Activated CD8-positive, alpha-beta memory T cell treated with anti-CD3 and anti-CD28 coated beads for 4 hours (primary cell): ENCODE measurements around the gene NOD2.

Experiments used
- DNase-seq, 2 donors: peaks; one replicate each; pipeline ENCODE4 v3.0.0-alpha.2; 2020; ENCODE audit warnings: low read depth in 2 of 2

Gene NOD2

DNA sequence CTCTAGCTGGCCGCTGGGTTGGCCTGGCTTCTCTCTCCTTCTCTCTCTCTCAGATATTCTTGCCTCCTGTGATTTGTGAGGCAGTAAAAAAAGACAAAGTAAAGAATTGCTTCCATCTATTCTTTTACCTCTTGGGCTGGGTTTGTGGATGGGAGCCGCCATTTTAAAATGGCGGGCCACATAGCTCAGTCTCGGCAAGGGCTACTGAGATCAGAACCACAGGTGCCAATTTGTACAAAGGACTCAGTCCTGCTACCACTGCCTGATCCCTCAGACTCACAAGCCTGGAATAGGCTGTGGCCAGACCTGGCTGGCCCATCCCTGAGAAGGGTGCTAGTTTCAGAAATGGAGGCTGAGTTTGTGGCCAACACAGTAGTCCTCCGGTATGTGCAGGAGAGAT, 24.1 kb downstream of the NOD2 start:
- no peak for DNase-seq

- DNase-seq: no peak
Observed at GRCh38 chr16:50718061-50718760, 24.8 kb downstream of the NOD2 start.

DNA sequence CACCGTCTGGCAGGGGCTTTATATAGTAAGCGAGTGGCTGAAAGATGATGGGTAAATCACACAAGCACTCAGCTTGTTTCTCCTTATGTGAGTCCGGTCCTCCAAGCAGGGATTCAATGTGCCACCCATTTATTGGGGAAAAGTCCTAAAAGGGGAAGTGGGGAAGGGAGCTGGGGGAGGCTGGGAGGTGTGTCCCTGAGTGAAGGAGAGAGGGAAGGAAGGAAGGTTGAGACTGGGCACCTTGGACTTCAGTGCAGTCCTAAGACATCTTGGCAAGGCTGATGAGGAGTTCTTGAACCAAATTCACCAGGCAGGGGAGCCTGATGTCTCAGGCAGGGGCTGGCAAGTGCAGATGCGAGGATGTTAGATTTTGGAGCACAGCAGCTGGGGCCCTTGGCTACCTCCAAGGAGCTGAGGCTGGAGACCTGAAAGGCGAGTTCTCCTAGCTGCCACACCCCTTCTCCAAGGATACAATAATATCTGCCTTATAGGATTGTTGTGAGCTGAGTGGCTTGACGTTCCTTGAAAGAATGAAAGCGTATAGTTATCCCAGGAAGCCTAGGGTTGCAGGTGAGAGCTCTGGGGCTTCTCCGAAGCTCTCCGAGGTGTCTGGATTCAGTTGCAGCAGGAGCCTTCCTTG, 25.5 kb downstream of the NOD2 start:
- no peak for DNase-seq

DNA sequence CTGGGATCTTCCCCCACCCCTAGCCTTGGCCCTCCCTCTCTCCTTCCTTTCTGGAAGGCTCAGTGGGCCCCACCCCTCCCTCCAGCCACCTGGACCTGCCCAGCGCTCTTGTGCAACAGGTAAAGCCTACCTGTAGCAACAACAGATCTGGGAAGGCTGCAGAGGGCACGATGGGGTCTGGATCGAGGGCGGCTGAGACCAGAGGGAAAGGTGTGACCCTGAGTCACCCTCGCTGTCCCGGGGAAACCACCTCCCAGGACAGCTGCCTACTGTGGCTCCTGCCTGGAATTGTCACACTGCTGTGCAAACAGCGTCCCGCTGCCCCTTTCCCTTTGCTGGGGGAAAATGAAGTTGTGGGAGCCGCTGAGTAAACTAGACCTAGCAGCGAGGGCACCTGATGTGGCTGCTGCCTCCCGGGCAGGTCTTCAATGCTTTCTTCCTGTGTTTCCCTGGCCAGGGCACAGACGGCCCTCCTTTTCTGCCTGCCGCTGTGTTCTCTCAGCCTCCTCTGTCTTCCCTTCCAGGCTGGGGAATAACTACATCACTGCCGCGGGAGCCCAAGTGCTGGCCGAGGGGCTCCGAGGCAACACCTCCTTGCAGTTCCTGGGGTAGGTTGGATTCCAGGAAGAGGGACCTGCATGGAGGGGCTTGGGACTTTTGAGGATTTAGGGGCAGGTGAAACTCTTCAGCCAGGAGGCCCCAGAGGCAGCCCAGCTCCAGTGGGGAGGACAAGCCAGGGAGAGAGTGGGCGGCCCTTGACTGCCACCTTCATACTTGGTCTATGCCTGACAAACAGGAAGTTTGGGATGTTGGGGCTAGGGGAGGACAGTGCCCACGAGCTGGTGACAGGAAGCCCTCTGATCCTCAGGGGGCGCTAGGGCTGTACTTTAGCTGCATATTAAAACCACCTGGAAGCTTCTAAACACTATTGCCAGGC, 26.3 kb downstream of the NOD2 start:
- DNase-seq: no peak

DNA sequence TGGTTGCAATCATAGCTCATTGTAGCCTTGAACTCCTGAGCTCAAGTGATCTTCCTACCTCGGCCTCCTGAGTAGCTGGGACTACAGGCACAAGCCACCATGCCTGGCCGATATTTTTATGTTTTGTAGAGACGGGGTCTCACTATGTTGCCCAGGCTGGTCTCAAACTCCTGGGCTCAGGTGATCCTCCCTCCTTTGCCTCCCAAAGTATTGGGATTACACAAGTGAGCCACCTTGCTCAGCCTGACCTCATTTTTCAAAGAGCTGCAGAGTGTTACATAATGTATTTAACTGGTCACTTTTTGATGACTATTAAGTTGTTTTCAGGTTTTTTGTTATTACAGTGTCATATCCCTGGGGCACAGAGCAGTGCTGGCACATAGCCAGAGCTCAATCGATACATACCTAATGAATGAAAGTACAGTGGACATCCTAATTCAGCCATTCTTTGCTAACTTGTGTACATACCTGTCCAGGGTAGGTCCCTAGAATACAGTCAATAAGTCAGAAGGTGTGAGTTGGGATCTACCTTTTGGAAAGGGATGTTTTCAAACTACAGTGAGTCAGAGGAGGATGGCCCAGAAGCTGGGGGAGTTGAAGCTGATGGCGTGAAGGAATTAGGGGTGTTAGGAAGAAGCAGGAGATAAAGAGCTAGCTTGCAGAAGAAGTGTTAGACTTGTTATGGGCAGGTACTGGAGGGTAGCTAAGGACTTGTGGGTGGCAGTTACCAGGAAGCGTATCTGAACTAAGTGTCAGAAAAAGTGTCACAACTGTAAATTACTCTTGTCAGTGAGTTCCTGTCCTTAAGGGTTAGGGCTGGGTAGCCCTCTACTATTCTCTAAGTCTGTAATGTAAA, 28.4 kb downstream of the NOD2 start:
- DNase-seq: no peak

- no peak for DNase-seq
Observed at GRCh38 chr16:50722405-50722737, 29.0 kb downstream of the NOD2 start.

GRCh38 chr16:50722960-50723359, 29.6 kb downstream of the NOD2 start:
- no peak for DNase-seq

GRCh38 chr16:50724306-50724705, 30.9 kb downstream of the NOD2 start:
- DNase-seq: no peak

- DNase-seq: no peak
Observed at GRCh38 chr16:50731130-50731988, 38.0 kb downstream of the NOD2 start.

DNA sequence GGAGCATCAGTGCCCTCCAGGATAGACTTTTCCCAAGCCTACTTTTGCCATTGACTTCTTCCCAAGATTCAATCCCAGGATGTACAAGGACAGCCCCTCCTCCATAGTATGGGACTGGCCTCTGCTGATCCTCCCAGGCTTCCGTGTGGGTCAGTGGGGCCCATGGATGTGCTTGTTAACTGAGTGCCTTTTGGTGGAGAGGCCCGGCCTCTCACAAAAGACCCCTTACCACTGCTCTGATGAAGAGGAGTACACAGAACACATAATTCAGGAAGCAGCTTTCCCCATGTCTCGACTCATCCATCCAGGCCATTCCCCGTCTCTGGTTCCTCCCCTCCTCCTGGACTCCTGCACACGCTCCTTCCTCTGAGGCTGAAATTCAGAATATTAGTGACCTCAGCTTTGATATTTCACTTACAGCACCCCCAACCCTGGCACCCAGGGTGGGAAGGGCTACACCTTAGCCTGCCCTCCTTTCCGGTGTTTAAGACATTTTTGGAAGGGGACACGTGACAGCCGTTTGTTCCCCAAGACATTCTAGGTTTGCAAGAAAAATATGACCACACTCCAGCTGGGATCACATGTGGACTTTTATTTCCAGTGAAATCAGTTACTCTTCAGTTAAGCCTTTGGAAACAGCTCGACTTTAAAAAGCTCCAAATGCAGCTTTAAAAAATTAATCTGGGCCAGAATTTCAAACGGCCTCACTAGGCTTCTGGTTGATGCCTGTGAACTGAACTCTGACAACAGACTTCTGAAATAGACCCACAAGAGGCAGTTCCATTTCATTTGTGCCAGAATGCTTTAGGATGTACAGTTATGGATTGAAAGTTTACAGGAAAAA, 38.8 kb downstream of the NOD2 start:
- DNase-seq: no peak

GRCh38 chr16:50733468-50733867, 40.1 kb downstream of the NOD2 start:
- no peak for DNase-seq

DNA sequence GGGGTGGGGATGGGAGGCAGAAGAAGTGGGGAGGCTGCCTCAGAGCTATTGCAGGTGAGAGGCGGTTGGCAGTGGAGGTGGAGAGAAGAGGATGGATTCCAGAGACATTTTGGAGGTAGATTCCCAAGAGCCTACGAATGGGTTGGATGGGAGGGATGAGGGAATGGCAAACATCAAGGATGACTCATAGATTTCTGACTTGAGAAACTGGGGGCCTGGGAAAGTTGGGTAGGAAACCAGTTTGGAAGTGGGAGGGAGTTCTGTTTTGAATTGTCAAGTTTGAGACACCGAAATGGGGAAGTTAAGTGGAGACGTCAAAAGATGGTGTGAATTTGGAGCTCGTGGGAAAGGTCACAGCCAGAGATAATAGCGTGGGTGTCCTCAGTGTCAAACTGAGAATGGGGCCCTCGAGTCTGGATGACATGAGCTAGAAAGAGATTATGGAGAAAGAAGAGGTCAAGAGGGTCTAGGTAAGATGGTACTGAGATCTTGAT, 42.3 kb downstream of the NOD2 start:
- no peak for DNase-seq

GRCh38 chr16:50736448-50736847, 43.0 kb downstream of the NOD2 start:
- no peak for DNase-seq

DNA sequence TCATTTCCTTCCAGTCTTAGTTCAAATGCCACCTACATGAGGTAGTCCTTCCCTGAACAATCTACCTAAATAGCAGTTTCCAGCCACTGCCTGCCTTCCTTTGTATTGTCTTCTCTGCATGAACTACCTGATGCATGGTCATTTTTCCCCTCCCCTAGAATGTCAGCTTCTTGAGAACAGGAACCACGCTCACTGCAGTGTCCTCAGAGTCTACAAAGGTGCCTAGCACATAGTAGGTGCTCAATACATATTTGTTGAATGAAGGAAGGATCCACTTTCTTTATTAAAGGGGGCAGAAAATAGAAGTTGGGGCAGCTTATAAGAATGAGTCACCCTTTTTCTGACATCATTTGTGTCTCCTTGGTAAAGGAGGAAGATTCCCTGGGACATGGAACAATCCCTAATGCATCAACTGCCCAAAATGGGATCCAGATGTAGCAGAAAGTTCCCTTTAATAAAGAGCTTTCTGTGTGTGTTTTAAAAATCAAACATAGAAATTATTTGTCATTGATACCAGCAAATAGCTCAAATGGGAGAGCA, 44.1 kb downstream of the NOD2 start:
- DNase-seq: no peak

- DNase-seq: no peak
Observed at GRCh38 chr16:50739031-50739430, 45.6 kb downstream of the NOD2 start.

DNA sequence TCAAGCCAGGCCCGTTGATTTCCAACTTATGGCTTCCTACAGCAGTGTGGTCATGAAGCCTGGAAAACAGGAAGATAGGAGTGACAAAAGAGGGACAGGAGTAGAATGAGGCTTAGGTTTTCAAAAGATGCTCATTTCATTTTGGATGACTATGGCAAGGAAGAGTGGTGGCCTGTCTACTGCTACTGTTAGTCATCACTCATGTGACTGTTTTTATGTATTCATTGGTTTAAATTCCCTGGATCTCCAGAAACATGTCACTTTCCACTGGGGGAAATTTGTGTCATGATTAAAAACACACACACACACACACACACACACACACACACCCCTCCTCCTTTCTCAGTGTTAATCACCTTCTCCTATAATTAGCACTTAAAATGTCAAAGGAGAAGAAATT, 47.3 kb downstream of the NOD2 start:
- DNase-seq: no peak

DNA sequence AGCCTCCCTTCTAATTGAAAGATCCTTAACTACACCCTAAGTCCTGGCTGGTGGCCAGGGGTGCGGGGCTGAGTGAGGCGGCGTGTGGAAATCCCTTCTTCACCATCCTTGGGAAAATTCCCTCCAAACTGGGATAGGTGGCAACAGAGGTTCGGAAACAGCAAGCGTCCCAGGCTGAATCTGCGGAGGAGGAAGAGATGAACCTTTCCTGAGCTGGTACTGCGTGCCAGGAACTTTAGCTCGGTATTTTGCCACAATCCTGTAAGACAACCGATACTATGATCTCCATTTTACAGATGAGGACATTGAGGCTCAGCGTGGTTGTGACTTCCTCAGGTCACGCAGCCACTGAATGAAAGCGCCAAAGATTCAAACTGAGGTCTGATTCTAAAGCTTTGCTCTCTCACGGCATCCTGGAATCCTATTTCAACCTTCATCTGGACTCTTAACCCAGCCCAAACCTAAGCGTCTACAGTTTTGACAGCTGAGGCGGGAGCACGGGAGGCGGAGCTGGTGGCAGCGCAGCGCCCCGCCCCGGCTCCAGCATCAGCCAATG, 47.9 kb downstream of the NOD2 start:
- DNase-seq: no peak

- peak; percentile 97 to 100 for DNase-seq
Observed at GRCh38 chr16:50741781-50742575, 48.6 kb downstream of the NOD2 start, which contains the start of gene CYLD. TSS of gene CYLD (plus strand) at chr16:50742086. CDS start at chr16:50749699, 7,613 bp downstream.
